PFSK-1 (cell line): ENCODE measurements around the gene RPL10.

Experiments used
- FOXP2 ChIP-seq: optimal IDR thresholded peaks from 2 replicates; pipeline ENCODE3; 2011; ENCODE audit warnings: borderline replicate concordance, control low read depth, inconsistent platforms; ENCODE audit not compliant: insufficient read depth; ENCODE audit errors: extremely low read length, extremely low read depth
- POLR2AphosphoS5 ChIP-seq: IDR thresholded peaks from 2 replicates; pipeline ENCODE4 v1.6.1; 2012; ENCODE audit warnings: low read depth, mild to moderate bottlenecking, control low read depth, low read length, moderate library complexity
- SIN3A ChIP-seq: IDR thresholded peaks from 2 replicates; pipeline ENCODE4 v1.6.1; 2012; ENCODE audit warnings: mild to moderate bottlenecking, low read length, moderate library complexity, borderline replicate concordance; ENCODE audit not compliant: insufficient read depth
- TF ChIP-seq, protein P1 (sequence below), 2 experiments: IDR thresholded peaks; 2 replicates each; pipeline versions ENCODE4 v1.6.1 to v1.8.0; 2011 to 2012; ENCODE audit warnings: low read depth in 2 of 2, low read length in 2 of 2, control low read depth in 1 of 2, inconsistent platforms in 1 of 2, mild to moderate bottlenecking in 1 of 2, moderate library complexity in 1 of 2; ENCODE audit not compliant: insufficient read depth in 1 of 2

DNA sequence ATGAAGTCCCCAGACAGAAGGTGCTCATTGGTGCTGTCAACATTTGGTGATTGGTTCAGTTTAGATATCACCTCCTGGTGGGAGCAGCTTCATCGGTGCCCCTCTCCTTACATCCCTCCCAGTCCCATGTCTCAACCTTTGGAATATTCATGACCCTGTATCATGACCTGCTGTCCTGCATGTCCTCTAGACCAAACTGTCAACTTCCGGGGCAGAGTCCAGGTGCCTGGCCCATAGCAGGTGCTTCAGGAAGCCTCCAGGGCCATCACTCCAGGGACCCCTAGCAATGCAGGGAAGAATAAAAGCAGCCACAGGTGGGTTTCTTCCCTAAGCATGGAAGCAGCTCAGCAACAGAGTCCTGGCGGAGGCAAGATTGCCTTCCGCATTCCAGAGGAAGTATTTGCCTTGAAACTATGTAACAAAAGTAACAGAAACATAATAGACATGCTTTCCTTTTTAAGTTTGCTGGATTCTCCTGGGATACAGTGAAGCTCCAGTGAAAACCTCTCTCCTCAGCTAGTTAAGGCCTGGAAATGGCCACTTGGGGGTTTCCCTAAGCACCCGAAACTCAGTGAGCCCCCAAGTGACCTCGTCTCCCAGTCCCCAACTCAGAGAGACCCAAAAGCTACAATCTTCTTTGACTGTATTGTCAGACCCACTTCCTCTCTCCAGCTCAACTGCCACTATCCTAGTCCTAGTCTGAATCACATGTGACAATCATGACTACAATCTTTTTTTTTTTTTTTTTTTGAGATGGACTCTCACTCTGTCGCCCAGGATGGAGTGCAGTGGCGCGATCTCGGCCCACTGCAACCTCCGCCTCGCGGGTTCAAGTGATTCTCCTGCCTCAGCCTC lies 29.0 kb downstream of the RPL10 start:
- no peak for TF ChIP-seq FOXP2
- TF ChIP-seq, protein P1, sequence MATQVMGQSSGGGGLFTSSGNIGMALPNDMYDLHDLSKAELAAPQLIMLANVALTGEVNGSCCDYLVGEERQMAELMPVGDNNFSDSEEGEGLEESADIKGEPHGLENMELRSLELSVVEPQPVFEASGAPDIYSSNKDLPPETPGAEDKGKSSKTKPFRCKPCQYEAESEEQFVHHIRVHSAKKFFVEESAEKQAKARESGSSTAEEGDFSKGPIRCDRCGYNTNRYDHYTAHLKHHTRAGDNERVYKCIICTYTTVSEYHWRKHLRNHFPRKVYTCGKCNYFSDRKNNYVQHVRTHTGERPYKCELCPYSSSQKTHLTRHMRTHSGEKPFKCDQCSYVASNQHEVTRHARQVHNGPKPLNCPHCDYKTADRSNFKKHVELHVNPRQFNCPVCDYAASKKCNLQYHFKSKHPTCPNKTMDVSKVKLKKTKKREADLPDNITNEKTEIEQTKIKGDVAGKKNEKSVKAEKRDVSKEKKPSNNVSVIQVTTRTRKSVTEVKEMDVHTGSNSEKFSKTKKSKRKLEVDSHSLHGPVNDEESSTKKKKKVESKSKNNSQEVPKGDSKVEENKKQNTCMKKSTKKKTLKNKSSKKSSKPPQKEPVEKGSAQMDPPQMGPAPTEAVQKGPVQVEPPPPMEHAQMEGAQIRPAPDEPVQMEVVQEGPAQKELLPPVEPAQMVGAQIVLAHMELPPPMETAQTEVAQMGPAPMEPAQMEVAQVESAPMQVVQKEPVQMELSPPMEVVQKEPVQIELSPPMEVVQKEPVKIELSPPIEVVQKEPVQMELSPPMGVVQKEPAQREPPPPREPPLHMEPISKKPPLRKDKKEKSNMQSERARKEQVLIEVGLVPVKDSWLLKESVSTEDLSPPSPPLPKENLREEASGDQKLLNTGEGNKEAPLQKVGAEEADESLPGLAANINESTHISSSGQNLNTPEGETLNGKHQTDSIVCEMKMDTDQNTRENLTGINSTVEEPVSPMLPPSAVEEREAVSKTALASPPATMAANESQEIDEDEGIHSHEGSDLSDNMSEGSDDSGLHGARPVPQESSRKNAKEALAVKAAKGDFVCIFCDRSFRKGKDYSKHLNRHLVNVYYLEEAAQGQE (IDR thresholded peaks at IDR 0.05; ENCODE audit: insufficient read depth in 1 of 2, low read depth in 2 of 2, low read length in 2 of 2), result no peak
- no peak for TF ChIP-seq SIN3A
- TF ChIP-seq POLR2AphosphoS5, result no peak
